ENCODE data around the gene RALGAPA2.
"Not testable (repeated sequence)": the region's sequence is repeated elsewhere in the genome, so short reads cannot be mapped to it uniquely, and the experiment has no call there.

RALGAPA2 gene

GRCh38 chr20:20359628-20360027 is 352.8 kb downstream of the RALGAPA2 start:
- in situ Hi-C loops (cut with HindIII; ENCODE audit: low sequenced_read_pairs), result no loop called here

DNA sequence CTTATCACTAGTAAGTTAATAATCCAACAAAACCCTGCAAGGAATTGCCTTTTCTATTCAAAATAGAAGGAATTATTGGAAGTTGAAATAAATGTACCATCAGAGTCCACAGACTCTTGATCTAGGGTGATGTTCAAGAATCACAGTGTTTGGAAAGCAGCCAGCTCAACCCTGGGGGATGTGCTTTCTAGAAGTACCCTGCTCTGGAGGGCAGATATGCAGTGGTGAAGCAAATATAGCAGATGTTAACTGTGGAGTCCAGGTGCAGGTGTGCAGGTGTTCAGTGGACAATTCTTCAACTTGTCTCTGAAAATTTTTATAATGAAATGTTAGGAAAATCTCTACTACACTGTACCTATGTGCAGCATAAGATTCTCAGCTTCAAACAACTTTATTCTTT is 353.6 kb downstream of the RALGAPA2 start:
- in situ Hi-C loops (cut with HindIII; ENCODE audit: low sequenced_read_pairs), result no loop called here

DNA sequence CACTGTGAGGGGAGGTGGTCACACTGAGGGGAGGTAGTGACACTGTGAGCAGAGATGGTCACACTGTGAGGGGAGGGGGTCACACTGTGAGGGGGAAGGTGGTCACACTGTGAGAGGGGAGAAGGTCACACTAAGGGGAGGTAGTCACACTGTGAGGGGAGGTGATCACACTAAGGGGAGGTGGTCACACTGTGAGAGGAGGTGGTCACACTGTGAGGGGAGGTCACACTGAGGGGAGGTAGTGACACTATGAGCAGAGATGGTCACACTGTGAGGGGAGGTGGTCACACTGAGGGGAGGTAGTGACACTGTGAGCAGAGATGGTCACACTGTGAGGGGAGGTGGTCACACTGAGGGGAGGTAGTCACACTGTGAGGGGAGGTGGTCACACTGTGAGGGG is 356.9 kb downstream of the RALGAPA2 start:
- in situ Hi-C loops (cut with HindIII; ENCODE audit: low sequenced_read_pairs), result not testable (repeated sequence)

DNA sequence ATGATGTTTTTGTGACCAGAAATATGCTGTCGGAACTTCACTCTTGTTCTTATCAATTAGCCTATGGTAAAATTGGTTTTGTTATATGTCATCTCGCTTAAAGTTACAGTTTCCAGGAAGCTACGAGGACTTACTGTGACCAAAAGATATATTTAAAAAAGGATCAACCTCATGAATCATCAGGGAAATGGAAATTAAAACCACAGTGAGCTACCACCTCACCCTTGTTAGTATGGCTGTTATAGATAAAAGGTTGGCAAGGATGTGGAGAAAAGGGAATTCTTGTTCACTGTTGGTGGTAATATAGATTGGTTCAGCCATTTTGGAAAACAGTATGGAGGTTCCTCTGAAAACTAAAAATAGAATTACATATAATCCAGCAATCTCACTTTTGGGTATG is 358.9 kb downstream of the RALGAPA2 start:
- in situ Hi-C loops (cut with HindIII; ENCODE audit: low sequenced_read_pairs), result no loop called here

DNA sequence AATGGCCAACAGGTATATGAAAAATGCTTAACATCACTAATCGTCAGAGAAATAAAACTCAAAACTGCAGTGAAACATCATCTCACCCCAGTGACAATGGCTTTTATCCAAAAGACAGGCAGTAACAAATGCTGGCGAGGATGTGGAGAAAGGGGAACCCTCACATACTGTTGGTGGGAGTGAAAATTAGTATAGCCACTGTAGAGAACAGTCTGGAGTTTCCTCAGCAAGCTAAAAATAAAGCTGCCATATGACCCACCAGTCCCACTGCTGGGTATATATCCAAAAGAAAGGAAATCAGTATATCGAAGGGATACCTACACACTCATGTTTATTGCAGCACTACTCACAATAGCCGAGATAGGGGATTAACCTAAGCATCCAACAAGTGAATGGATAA is 368.0 kb downstream of the RALGAPA2 start:
- in situ Hi-C loops (cut with HindIII; ENCODE audit: low sequenced_read_pairs), result no loop called here

DNA sequence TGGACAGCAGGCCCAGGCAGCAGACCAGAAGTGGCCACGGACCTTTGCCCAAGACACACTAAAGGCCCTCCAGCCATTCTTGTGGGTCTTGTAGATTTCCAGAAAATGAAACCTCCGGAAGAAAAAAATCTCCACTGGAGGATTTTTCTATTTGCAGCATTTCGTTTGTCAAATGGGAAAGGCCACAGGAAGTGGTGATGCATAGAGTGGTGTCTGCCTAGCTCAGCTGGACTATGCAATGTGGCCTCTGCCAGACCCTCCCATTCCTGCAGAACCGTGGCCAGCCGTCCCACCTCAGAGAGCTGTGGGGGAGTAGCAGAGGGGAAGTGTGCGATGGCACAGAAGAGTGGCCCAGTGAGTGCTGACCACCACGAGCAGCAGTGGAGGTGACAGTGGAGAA is 368.5 kb downstream of the RALGAPA2 start:
- in situ Hi-C loops (cut with HindIII; ENCODE audit: low sequenced_read_pairs), result no loop called here

Data from DLD1 (cell line).